HFFc6 (cell line): Measurements from ENCODE around the gene DRAM1. TPM values are rescaled to one million over a fixed set of nuclear protein-coding genes. Genes with fewer than 3 reads are reported as not detected.

Experiments used
- DNase-seq: peaks from one replicate; pipeline ENCODE4 v3.0.0-alpha.2; 2018
- H3K27ac Mint-ChIP-seq: 2 replicates; pipeline ENCODE4 v1.8.0; 2020; ENCODE audit warnings: mild to moderate bottlenecking, mixed read lengths
- H3K27me3 Mint-ChIP-seq: 2 replicates; pipeline ENCODE4 v1.8.0; 2021; ENCODE audit warnings: mild to moderate bottlenecking, moderate library complexity, mixed read lengths; ENCODE audit not compliant: insufficient read depth
- H3K36me3 Mint-ChIP-seq: 2 replicates; pipeline ENCODE4 v1.8.0; 2021; ENCODE audit warnings: low read depth, mixed read lengths
- H3K4me1 Mint-ChIP-seq: 2 replicates; pipeline ENCODE4 v1.8.0; 2020; ENCODE audit warnings: low read depth, mixed read lengths
- H3K4me3 Mint-ChIP-seq: 2 replicates; pipeline ENCODE4 v1.8.0; 2020; ENCODE audit warnings: mild to moderate bottlenecking, moderate library complexity, mixed read lengths
- H3K9me3 Mint-ChIP-seq: 2 replicates; pipeline ENCODE4 v1.8.0; 2020; ENCODE audit warnings: mild to moderate bottlenecking, mixed read lengths
- CTCF ChIP-seq: fragments of 200-600 bp; sonication (generic); IDR thresholded peaks from 2 replicates; pipeline ENCODE4 v1.5.0; 2021; ENCODE audit warnings: antibody characterized with exemption, mild to moderate bottlenecking
- total RNA-seq, 6 experiments: library from RNA; stranded (reverse); fragmentation: NEBNext Ultra II Directional; extraction: Animal tissue kit (Norgen Biotek cat#: 25700); gene quantifications; 2 replicates in 1 of 6; 3 replicates in 5 of 6; pipeline ENCODE4 v1.2.3, GENCODE V29; 2021

The DRAM1 gene
- total RNA-seq, 6 experiments from 2014 or later = 109 to 136 (median 122) TPM

- Mint-ChIP-seq H3K4me3 (peak overlapping the region; percentile 69), H3K27ac (peak overlapping the region; percentile 93), H3K9me3 (peaks cover 8% of the 10 kb centered on the region; the same call in 1 of the 2 replicates), H3K27me3 (peaks cover 12% of the 10 kb centered on the region), H3K36me3 (peaks cover 32% of the 10 kb centered on the region), H3K4me1 (peaks cover 49% of the 10 kb centered on the region)
- peak; percentile 15 for DNase-seq
- no peak for TF ChIP-seq CTCF
Observed at GRCh38 chr12:101925935-101926334, 48.6 kb downstream of the DRAM1 start.

DNA sequence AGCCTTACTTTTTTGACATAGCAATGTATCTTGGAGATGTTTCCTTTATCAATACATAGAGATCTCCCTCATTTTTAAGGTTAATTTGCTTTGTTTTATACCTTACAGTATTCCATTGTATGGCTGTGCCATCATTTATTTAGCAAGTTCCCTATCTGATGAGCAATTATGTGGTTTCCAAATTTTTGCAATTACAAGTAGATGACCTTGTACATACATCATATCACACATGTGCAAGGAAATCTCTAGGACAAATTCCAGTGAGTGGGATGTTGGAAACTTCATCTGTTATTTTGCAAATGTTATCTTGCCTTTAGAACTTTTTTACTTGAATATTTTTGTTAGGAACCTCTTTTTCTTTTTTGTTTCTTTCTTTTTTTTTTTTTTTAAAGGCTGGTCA, 49.7 kb downstream of the DRAM1 start:
- H3K9me3 Mint-ChIP-seq = peaks cover 8% of the 10 kb centered on the region; the same call in 1 of the 2 replicates
- DNase-seq = no peak
- H3K4me3 Mint-ChIP-seq = no peak overlapping the region
- H3K27ac Mint-ChIP-seq = peak overlapping the region; percentile 42; the same call in 1 of the 2 replicates
- TF ChIP-seq CTCF = no peak
- peaks cover 12% of the 10 kb centered on the region for H3K27me3 Mint-ChIP-seq
- H3K4me1 Mint-ChIP-seq = peaks cover 44% of the 10 kb centered on the region
- H3K36me3 Mint-ChIP-seq = peaks cover 26% of the 10 kb centered on the region

DNA sequence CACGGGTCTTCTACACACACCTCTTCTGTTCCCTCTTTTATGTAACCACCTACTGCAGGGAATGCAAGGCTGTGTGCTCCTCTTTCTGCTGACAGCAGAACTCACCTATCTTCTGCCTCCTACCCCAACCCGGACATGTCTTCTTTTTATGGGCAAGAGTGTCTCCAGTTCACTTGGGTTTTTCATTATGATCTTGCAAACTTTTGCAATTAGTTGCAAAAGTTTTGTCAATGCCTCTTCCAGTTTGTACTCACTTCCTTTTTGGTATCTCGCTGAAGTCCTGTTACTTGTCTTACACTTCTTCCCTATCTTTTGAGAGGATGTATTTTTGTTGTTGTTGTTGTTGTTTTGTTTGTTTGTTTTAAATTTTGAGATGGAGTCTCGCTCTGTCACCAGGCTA, 50.6 kb downstream of the DRAM1 start:
- peaks cover 23% of the 10 kb centered on the region for H3K36me3 Mint-ChIP-seq
- no peak overlapping the region for H3K27ac Mint-ChIP-seq
- H3K27me3 Mint-ChIP-seq = peaks cover 12% of the 10 kb centered on the region
- peaks cover 43% of the 10 kb centered on the region for H3K4me1 Mint-ChIP-seq
- peaks cover 8% of the 10 kb centered on the region; the same call in 1 of the 2 replicates for H3K9me3 Mint-ChIP-seq
- H3K4me3 Mint-ChIP-seq = no peak overlapping the region
- DNase-seq = no peak
- no peak for TF ChIP-seq CTCF

- Mint-ChIP-seq H3K27ac (no peak overlapping the region), H3K27me3 (peaks cover 12% of the 10 kb centered on the region), H3K4me1 (peaks cover 43% of the 10 kb centered on the region), H3K9me3 (peaks cover 8% of the 10 kb centered on the region; the same call in 1 of the 2 replicates), H3K4me3 (no peak overlapping the region), H3K36me3 (peaks cover 18% of the 10 kb centered on the region)
- TF ChIP-seq CTCF = no peak
- no peak for DNase-seq
Observed at GRCh38 chr12:101928556-101928955, 51.2 kb downstream of the DRAM1 start.

GRCh38 chr12:101929365-101930041, 52.1 kb downstream of the DRAM1 start:
- Mint-ChIP-seq H3K27me3 (peaks cover 11% of the 10 kb centered on the region), H3K4me1 (peaks cover 43% of the 10 kb centered on the region), H3K4me3 (no peak overlapping the region), H3K27ac (no peak overlapping the region), H3K36me3 (peaks cover 10% of the 10 kb centered on the region), H3K9me3 (peaks cover 3% of the 10 kb centered on the region; the same call in 1 of the 2 replicates)
- no peak for TF ChIP-seq CTCF
- no peak for DNase-seq
